HepG2 (cell line): Measurements from ENCODE around the gene BRCA2. TPM values are rescaled to one million over a fixed set of nuclear protein-coding genes. Genes with fewer than 3 reads are reported as not detected.

Experiments used
- ATAC-seq: fragments of 200-7000 bp; cut with Tn5 transposase; 3 replicates; pipeline ENCODE4 v1.9.1; 2020; ENCODE audit warnings: mild to moderate bottlenecking, moderate library complexity
- BruUV-seq: library from RNA; stranded (reverse); fragments of 400-500 nt; replicated peaks from 2 replicates; lab custom pipeline; 2021; lab: Mats Ljungman, UMichigan
- CTCF ChIA-PET: fragments of 300-600 bp; formaldehyde crosslinking; extraction: SDS; loops from one replicate; lab custom pipeline; 2021; ENCODE audit warnings: low total read pairs, inconsistent platforms, low intra/inter-chr PET ratio; lab: Yijun Ruan, JAX
- POLR2A ChIA-PET: fragments of 350-600 bp; sonication (Branson Sonifier 250); formaldehyde crosslinking; loops from one replicate; lab custom pipeline; 2020; ENCODE audit warnings: antibody characterized with exemption, inconsistent platforms; lab: Yijun Ruan, JAX
- DNase-seq: peaks from one replicate; pipeline ENCODE4 v3.0.0-alpha.2; 2015; ENCODE audit warnings: low spot score
- FAIRE-seq: peaks from 3 replicates; lab custom pipeline; 2011; peaks lifted over from hg19 to GRCh38; lab: Jason Lieb, UNC
- H2AFZ ChIP-seq: one replicate; pipeline ENCODE4 v1.6.1; 2011; ENCODE audit warnings: low read length, inconsistent platforms
- H3K27ac ChIP-seq: fragments of 300-600 bp; 3 replicates; pipeline ENCODE4 v1.8.0; 2011; ENCODE audit warnings: mixed run types, mild to moderate bottlenecking, mixed read lengths, low read length, inconsistent platforms; ENCODE audit not compliant: insufficient read depth; ENCODE audit errors: extremely low read length
- H3K27me3 ChIP-seq, 2 experiments: fragments of 200-600 bp in 1 of 2; 2 replicates in 1 of 2; 3 replicates in 1 of 2; pipeline versions ENCODE4 v1.6.0 to v1.8.0; 2011; ENCODE audit warnings: low read length in 2 of 2, mild to moderate bottlenecking in 2 of 2, moderate library complexity in 2 of 2, inconsistent platforms in 1 of 2; ENCODE audit not compliant: insufficient read depth in 2 of 2, control insufficient read depth in 1 of 2
- H3K36me3 ChIP-seq, 2 experiments: fragments of 200-600 bp in 1 of 2; replicated peaks in 1 of 2; 2 replicates in 1 of 2; 3 replicates in 1 of 2; pipeline versions ENCODE4 v1.5.1 to v1.8.0; 2011; ENCODE audit warnings: low read length in 2 of 2, inconsistent platforms in 1 of 2; ENCODE audit not compliant: insufficient read depth in 2 of 2, control insufficient read depth in 1 of 2
- H3K4me1 ChIP-seq: 2 replicates; pipeline ENCODE4 v1.5.1; 2012; ENCODE audit warnings: low read length, inconsistent platforms; ENCODE audit not compliant: insufficient read depth
- H3K4me2 ChIP-seq: 2 replicates; pipeline ENCODE4 v1.6.0; 2011; ENCODE audit warnings: low read depth, low read length, inconsistent platforms
- H3K4me3 ChIP-seq, 3 experiments: fragments of 200-600 bp in 1 of 3; sonication (generic), shearing (Covaris generic) in 1 of 3; replicated peaks in 1 of 3; 2 replicates each; pipeline ENCODE4 v1.5.1; 2011 to 2016; ENCODE audit warnings: low read length in 3 of 3, inconsistent platforms in 2 of 3, low read depth in 2 of 3, mild to moderate bottlenecking in 2 of 3, control low read depth in 1 of 3, mixed read lengths in 1 of 3; ENCODE audit not compliant: insufficient read depth in 1 of 3
- H3K79me2 ChIP-seq: one replicate; pipeline ENCODE4 v1.6.1; 2011; ENCODE audit warnings: low read length, inconsistent platforms; ENCODE audit not compliant: insufficient read depth
- H3K9ac ChIP-seq: 2 replicates; pipeline ENCODE4 v1.6.0; 2011; ENCODE audit warnings: mild to moderate bottlenecking, low read depth, low read length, inconsistent platforms; ENCODE audit not compliant: insufficient read depth
- H3K9me3 ChIP-seq: 2 replicates; pipeline ENCODE4 v1.5.1; 2012; ENCODE audit warnings: mild to moderate bottlenecking, low read length
- H4K20me1 ChIP-seq: 2 replicates; pipeline ENCODE4 v1.6.0; 2011; ENCODE audit warnings: inconsistent platforms, mild to moderate bottlenecking, low read length, moderate library complexity; ENCODE audit not compliant: insufficient read depth
- ARNTL ChIP-seq: sonication (generic); formaldehyde crosslinking; IDR thresholded peaks from 2 replicates; pipeline ENCODE4 v1.4.0; 2020; ENCODE audit warnings: mild to moderate bottlenecking, missing genetic modification reagents
- ERF ChIP-seq: IDR thresholded peaks from 2 replicates; pipeline ENCODE4 v1.6.1; 2018; ENCODE audit warnings: missing biosample characterization, missing genetic modification reagents
- FOXO1 ChIP-seq: sonication (generic); formaldehyde crosslinking; IDR thresholded peaks from 2 replicates; pipeline ENCODE4 v1.4.0; 2020; ENCODE audit warnings: missing genetic modification reagents
- IRF9 ChIP-seq: sonication (generic); formaldehyde crosslinking; IDR thresholded peaks from 2 replicates; pipeline ENCODE4 v1.8.0; 2022; ENCODE audit warnings: missing genetic modification reagents, mild to moderate bottlenecking, borderline replicate concordance
- MAFK ChIP-seq, 2 experiments: IDR thresholded peaks in 1 of 2; conservative IDR thresholded peaks in 1 of 2; 2 replicates each; pipeline ENCODE4 v1.6.1; 2011; ENCODE audit warnings: improper control_type of control experiment in 2 of 2, low read length in 2 of 2
- MXD4 ChIP-seq: IDR thresholded peaks from 2 replicates; pipeline ENCODE4 v1.6.1; 2016; ENCODE audit warnings: mild to moderate bottlenecking, missing biosample characterization, missing genetic modification reagents
- MYPOP ChIP-seq: sonication (generic); formaldehyde crosslinking; IDR thresholded peaks from 2 replicates; pipeline ENCODE4 v1.8.1; 2023; ENCODE audit warnings: mild to moderate bottlenecking, moderate library complexity, missing genetic modification reagents
- NCOA1 ChIP-seq: sonication (generic); formaldehyde crosslinking; IDR thresholded peaks from 2 replicates; pipeline ENCODE4 v1.9.0; 2021; ENCODE audit warnings: missing genetic modification reagents
- NCOR1 ChIP-seq: fragments of 200-600 bp; sonication (generic); IDR thresholded peaks from 2 replicates; pipeline ENCODE4 v1.7.0; 2017; ENCODE audit warnings: antibody characterized with exemption, low read length, borderline replicate concordance
- NR2C2 ChIP-seq: sonication (generic); formaldehyde crosslinking; IDR thresholded peaks from 2 replicates; pipeline ENCODE4 v1.4.0; 2020; ENCODE audit warnings: missing genetic modification reagents, mild to moderate bottlenecking, moderate library complexity, borderline replicate concordance
- REXO4 ChIP-seq: sonication (generic); formaldehyde crosslinking; IDR thresholded peaks from 2 replicates; pipeline ENCODE4 v1.8.0; 2022; ENCODE audit warnings: missing genetic modification reagents, mild to moderate bottlenecking, borderline replicate concordance
- SOX5 ChIP-seq: IDR thresholded peaks from 2 replicates; pipeline ENCODE4 v1.6.1; 2016; ENCODE audit warnings: borderline replicate concordance
- ZFAT ChIP-seq: sonication (generic); formaldehyde crosslinking; conservative IDR thresholded peaks from 2 replicates; pipeline ENCODE4 v1.8.1; 2023; ENCODE audit warnings: missing genetic modification reagents, inconsistent platforms
- ZFP36 ChIP-seq: fragments of 150-350 bp; IDR thresholded peaks from 2 replicates; pipeline ENCODE4 v1.6.1; 2018; ENCODE audit warnings: borderline replicate concordance, low read length, low read depth; ENCODE audit not compliant: partially characterized antibody
- ZNF513 ChIP-seq: sonication (generic); formaldehyde crosslinking; conservative IDR thresholded peaks from 2 replicates; pipeline ENCODE4 v1.5.0; 2020; ENCODE audit warnings: missing genetic modification reagents
- ZNF670 ChIP-seq: sonication (generic); formaldehyde crosslinking; IDR thresholded peaks from 2 replicates; pipeline ENCODE4 v1.8.0; 2022; ENCODE audit warnings: mild to moderate bottlenecking, missing genetic modification reagents, borderline replicate concordance
- ZNF674 ChIP-seq: sonication (generic); formaldehyde crosslinking; IDR thresholded peaks from 2 replicates; pipeline ENCODE4 v1.5.0; 2020; ENCODE audit warnings: low read depth, mild to moderate bottlenecking, missing genetic modification reagents
- ZSCAN30 ChIP-seq: sonication (generic); formaldehyde crosslinking; IDR thresholded peaks from 2 replicates; pipeline ENCODE4 v1.5.0; 2020; ENCODE audit warnings: mild to moderate bottlenecking, missing genetic modification reagents
- WGBS: methylation state at CpG from one replicate; pipeline ENCODE4 v1.1.6; 2017; ENCODE audit warnings: low lambda C conversion rate; 5-methylcytosine and 5-hydroxymethylcytosine counted together
- in situ Hi-C: cut with HindIII; loops from 2 replicates; pipeline ENCODE4 v1.10.0; 2017; ENCODE audit warnings: low pct_unique_long_range_greater_than_20kb; ENCODE audit not compliant: extremely low pct_ligation_motif_present
- intact Hi-C: fragments of 100-400 bp; cut with micrococcal nuclease; formaldehyde crosslinking; loops from one replicate; pipeline ENCODE4 v1.10.0; 2022; ENCODE audit not compliant: unreplicated experiment
- polyA plus RNA-seq, 8 experiments: library from polyadenylated mRNA; depleted of rRNA in 3 of 8; stranded (reverse) in 7 of 8; unstranded in 1 of 8; fragments of >200 nt; fragmentation: Illumina TruSeq in 4 of 8; extraction: Trizol in 4 of 8; gene quantifications; 2 replicates each; pipeline versions ENCODE4 v1.2.1 to v1.2.3, GENCODE V29; 2011 to 2016; ENCODE audit warnings: low read depth in 4 of 8, missing spikeins in 1 of 8, mixed read lengths in 1 of 8; ENCODE audit not compliant: insufficient read depth in 1 of 8
- total RNA-seq, 5 experiments: library from RNA; depleted of rRNA; stranded (reverse); fragments of >200 nt; fragmentation: Illumina TruSeq; extraction: Trizol; gene quantifications; 2 replicates each; pipeline ENCODE4 v1.2.3, GENCODE V29; 2016; ENCODE audit warnings: low read depth in 1 of 5

The BRCA2 gene
- total and polyA plus RNA-seq, 2 of the 13 experiments (the other 11 are each of a cell fraction or from before 2014, with no cell fraction given), result 3.1 to 24.6 TPM

- H3K4me2 ChIP-seq, result no peak overlapping the region
- no peaks in the 10 kb centered on the region for H3K79me2 ChIP-seq
- CTCF ChIA-PET, result no interaction called here
- H3K4me1 ChIP-seq, result peaks cover 29% of the 10 kb centered on the region
- intact Hi-C loops, result no loop called here
- H4K20me1 ChIP-seq, result no peaks in the 10 kb centered on the region
- no peaks in the 10 kb centered on the region for H3K27me3 ChIP-seq
- FAIRE-seq (no peak), ATAC-seq (no peak)
- H3K36me3 ChIP-seq, result peaks cover 4 to 34% of the 10 kb centered on the region in 2 experiments; a peak in 4 of 5 replicates
- WGBS, result 0% methylated on average over 1 of the region's 1 CpG
- H2AFZ ChIP-seq, result no peak overlapping the region
- H3K9me3 ChIP-seq, result no peaks in the 10 kb centered on the region
- H3K9ac ChIP-seq, result no peak overlapping the region
- H3K27ac ChIP-seq, result no peak overlapping the region
- no peak overlapping the region for H3K4me3 ChIP-seq
- TF ChIP-seq MXD4 (CRISPR knock-in tag), result no peak
- TF ChIP-seq ZFP36, result no peak
- no peak for TF ChIP-seq ZNF670 (CRISPR knock-in tag)
- TF ChIP-seq MYPOP, result no peak
- no peak for TF ChIP-seq FOXO1 (CRISPR knock-in tag)
- TF ChIP-seq ZNF513 (CRISPR knock-in tag), result no peak
- no peak for TF ChIP-seq ZSCAN30
- TF ChIP-seq NCOA1 (CRISPR knock-in tag), result no peak
- no peak for TF ChIP-seq IRF9 (CRISPR knock-in tag)
- no peak for TF ChIP-seq ERF (CRISPR knock-in tag)
- no peak for TF ChIP-seq REXO4 (CRISPR knock-in tag)
- no peak for TF ChIP-seq MAFK (conservative IDR thresholded peaks at IDR 0.05 in 1 of 2, IDR thresholded peaks at IDR 0.05 in 1 of 2; ENCODE audit: low read length in 2 of 2)
- no peak for TF ChIP-seq ARNTL
- TF ChIP-seq NCOR1, result no peak
- no peak for TF ChIP-seq NR2C2 (CRISPR knock-in tag)
- TF ChIP-seq SOX5 (CRISPR knock-in tag), result no peak
- no peak for TF ChIP-seq ZNF674 (CRISPR knock-in tag)
- TF ChIP-seq ZFAT (CRISPR knock-in tag), result no peak
- TF ChIP-seq, all 625 proteins: peak for 0
- in situ Hi-C loops, result no loop called here
- no TSS peak for BruUV-seq
- POLR2A ChIA-PET, result no interaction called here
- DNase-seq, result no peak
Observed at GRCh38 chr13:32277839-32278238, 37.5 kb upstream of the BRCA2 start.
